A549 (cell line): ENCODE results near the gene ARHGEF10L.

Source experiments
- CBX8 ChIP-seq: fragments of 200-600 bp; sonication (generic); IDR thresholded peaks from 2 replicates; pipeline ENCODE4 v1.6.1; 2016
- CHD2 ChIP-seq: fragments of 150-350 bp; IDR thresholded peaks from 2 replicates; pipeline ENCODE4 v1.6.1; 2014; ENCODE audit warnings: low read length; ENCODE audit not compliant: partially characterized antibody
- EP300 ChIP-seq, 2 experiments: fragments of >200 bp; sonication (Bioruptor Twin); formaldehyde crosslinking; IDR thresholded peaks; 2 replicates in 1 of 2; 3 replicates in 1 of 2; pipeline ENCODE4 v1.6.1; 2016 to 2017
- HEYL ChIP-seq: fragments of 250-450 bp; sonication (Bioruptor Pico); IDR thresholded peaks from 2 replicates; pipeline ENCODE4 v1.8.0; 2021; ENCODE audit warnings: mild to moderate bottlenecking, moderate library complexity
- MAFK ChIP-seq: fragments of 450-650 bp; IDR thresholded peaks from 2 replicates; pipeline ENCODE4 v1.6.1; 2014; ENCODE audit not compliant: partially characterized antibody
- POLR2A ChIP-seq: IDR thresholded peaks from 2 replicates; pipeline ENCODE4 v1.6.1; 2012; ENCODE audit warnings: mild to moderate bottlenecking, low read length
- REST ChIP-seq: fragments of 200-600 bp; sonication (generic); IDR thresholded peaks from 2 replicates; pipeline ENCODE4 v1.6.1; 2016; ENCODE audit warnings: antibody characterized with exemption, mild to moderate bottlenecking, moderate library complexity
- RNF2 ChIP-seq: fragments of 200-600 bp; sonication (generic); IDR thresholded peaks from 2 replicates; pipeline ENCODE4 v1.6.1; 2016; ENCODE audit warnings: low read depth, mild to moderate bottlenecking, antibody characterized with exemption, moderate library complexity, borderline replicate concordance
- SMC3 ChIP-seq: fragments of >200 bp; sonication (Bioruptor Twin); formaldehyde crosslinking; IDR thresholded peaks from 3 replicates; pipeline ENCODE4 v1.6.1; 2018; ENCODE audit warnings: inconsistent platforms
- SREBF2 ChIP-seq: fragments of 450-650 bp; IDR thresholded peaks from 2 replicates; pipeline ENCODE4 v1.6.1; 2014; ENCODE audit warnings: mild to moderate bottlenecking, moderate library complexity
- TF ChIP-seq, protein P1 (sequence below): fragments of >200 bp; sonication (Bioruptor Twin); formaldehyde crosslinking; IDR thresholded peaks from 3 replicates; pipeline ENCODE4 v1.5.1; 2016
- TF ChIP-seq, protein P2 (sequence below): IDR thresholded peaks from 2 replicates; pipeline ENCODE4 v1.6.1; 2012; ENCODE audit warnings: low read depth, borderline replicate concordance
- TF ChIP-seq, protein P3 (sequence below): fragments of 250-450 bp; sonication (Bioruptor Pico); IDR thresholded peaks from 2 replicates; pipeline ENCODE4 v1.5.0; 2021; ENCODE audit warnings: mild to moderate bottlenecking, moderate library complexity, borderline replicate concordance
- TF ChIP-seq, protein P4 (sequence below): IDR thresholded peaks from 2 replicates; pipeline ENCODE4 v1.6.1; 2012

DNA sequence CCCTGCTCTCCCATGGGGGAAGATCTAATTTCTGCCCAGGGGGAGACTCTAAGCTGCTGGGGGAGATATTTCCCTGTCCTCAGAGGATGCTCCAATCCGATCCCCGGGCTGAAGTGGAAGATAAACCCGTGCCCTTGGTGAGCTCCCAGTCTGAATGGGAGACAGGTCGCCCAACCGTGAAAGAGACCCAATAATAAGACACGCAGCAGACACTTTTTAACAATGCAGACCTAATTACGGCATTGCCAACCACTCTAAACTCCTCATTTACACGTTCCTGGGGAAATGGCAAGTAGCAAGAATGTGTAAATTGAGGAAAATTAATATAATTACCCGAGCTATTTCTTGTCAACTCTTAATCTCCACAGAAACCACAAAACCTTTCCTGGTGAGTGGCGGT, 166.9 kb downstream of the ARHGEF10L start:
- TF ChIP-seq, protein P1, sequence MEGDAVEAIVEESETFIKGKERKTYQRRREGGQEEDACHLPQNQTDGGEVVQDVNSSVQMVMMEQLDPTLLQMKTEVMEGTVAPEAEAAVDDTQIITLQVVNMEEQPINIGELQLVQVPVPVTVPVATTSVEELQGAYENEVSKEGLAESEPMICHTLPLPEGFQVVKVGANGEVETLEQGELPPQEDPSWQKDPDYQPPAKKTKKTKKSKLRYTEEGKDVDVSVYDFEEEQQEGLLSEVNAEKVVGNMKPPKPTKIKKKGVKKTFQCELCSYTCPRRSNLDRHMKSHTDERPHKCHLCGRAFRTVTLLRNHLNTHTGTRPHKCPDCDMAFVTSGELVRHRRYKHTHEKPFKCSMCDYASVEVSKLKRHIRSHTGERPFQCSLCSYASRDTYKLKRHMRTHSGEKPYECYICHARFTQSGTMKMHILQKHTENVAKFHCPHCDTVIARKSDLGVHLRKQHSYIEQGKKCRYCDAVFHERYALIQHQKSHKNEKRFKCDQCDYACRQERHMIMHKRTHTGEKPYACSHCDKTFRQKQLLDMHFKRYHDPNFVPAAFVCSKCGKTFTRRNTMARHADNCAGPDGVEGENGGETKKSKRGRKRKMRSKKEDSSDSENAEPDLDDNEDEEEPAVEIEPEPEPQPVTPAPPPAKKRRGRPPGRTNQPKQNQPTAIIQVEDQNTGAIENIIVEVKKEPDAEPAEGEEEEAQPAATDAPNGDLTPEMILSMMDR: no peak
- no peak for TF ChIP-seq MAFK
- TF ChIP-seq SMC3: no peak
- TF ChIP-seq, protein P2, sequence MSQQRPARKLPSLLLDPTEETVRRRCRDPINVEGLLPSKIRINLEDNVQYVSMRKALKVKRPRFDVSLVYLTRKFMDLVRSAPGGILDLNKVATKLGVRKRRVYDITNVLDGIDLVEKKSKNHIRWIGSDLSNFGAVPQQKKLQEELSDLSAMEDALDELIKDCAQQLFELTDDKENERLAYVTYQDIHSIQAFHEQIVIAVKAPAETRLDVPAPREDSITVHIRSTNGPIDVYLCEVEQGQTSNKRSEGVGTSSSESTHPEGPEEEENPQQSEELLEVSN: no peak
- TF ChIP-seq, protein P3, sequence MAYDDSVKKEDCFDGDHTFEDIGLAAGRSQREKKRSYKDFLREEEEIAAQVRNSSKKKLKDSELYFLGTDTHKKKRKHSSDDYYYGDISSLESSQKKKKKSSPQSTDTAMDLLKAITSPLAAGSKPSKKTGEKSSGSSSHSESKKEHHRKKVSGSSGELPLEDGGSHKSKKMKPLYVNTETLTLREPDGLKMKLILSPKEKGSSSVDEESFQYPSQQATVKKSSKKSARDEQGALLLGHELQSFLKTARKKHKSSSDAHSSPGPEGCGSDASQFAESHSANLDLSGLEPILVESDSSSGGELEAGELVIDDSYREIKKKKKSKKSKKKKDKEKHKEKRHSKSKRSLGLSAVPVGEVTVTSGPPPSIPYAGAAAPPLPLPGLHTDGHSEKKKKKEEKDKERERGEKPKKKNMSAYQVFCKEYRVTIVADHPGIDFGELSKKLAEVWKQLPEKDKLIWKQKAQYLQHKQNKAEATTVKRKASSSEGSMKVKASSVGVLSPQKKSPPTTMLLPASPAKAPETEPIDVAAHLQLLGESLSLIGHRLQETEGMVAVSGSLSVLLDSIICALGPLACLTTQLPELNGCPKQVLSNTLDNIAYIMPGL (CRISPR knock-in tag): no peak
- TF ChIP-seq EP300 (IDR thresholded peaks at IDR 0.05): no peak
- no peak for TF ChIP-seq SREBF2
- TF ChIP-seq CHD2: no peak
- TF ChIP-seq, protein P4, sequence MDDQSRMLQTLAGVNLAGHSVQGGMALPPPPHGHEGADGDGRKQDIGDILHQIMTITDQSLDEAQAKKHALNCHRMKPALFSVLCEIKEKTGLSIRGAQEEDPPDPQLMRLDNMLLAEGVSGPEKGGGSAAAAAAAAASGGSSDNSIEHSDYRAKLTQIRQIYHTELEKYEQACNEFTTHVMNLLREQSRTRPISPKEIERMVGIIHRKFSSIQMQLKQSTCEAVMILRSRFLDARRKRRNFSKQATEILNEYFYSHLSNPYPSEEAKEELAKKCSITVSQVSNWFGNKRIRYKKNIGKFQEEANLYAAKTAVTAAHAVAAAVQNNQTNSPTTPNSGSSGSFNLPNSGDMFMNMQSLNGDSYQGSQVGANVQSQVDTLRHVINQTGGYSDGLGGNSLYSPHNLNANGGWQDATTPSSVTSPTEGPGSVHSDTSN: no peak
- no peak for TF ChIP-seq CBX8
- no peak for TF ChIP-seq RNF2
- TF ChIP-seq POLR2A: no peak
- no peak for TF ChIP-seq HEYL
- TF ChIP-seq REST: no peak
